ENCODE results near the gene NDST4.

GRCh38 chr4:115145393-115146160 lies 32.2 kb upstream of the NDST4 start:
- no peak for TF ChIP-seq REST (IDR thresholded peaks at IDR 0.05; ENCODE audit: insufficient read depth in 1 of 2, low read depth in 2 of 2, low read length in 1 of 2)
- no peak for TF ChIP-seq CTCF (IDR thresholded peaks at IDR 0.05)
- TF ChIP-seq POLR2AphosphoS5 (IDR thresholded peaks at IDR 0.05; ENCODE audit: low read depth, low read length), result no peak
